K562 (cell line): Measurements from ENCODE around the gene DTD1. TPM values are rescaled to one million over a fixed set of nuclear protein-coding genes. Genes with fewer than 3 reads are reported as not detected.

Experiments used
- ATAC-seq: fragments of 200-7000 bp; cut with Tn5 transposase; 3 replicates; pipeline ENCODE4 v1.9.1; 2020; ENCODE audit warnings: moderate library complexity
- BruUV-seq: library from RNA; stranded (reverse); fragments of 400-500 nt; replicated peaks from 2 replicates; lab custom pipeline; 2021; lab: Mats Ljungman, UMichigan
- CTCF ChIA-PET: fragments of 300-600 bp; formaldehyde crosslinking; extraction: SDS; loops from one replicate; lab custom pipeline; 2021; ENCODE audit warnings: low intra/inter-chr PET ratio; lab: Yijun Ruan, JAX
- POLR2A ChIA-PET: fragments of 300-600, 350-650 bp; sonication (Branson Sonifier 250); formaldehyde crosslinking; extraction: SDS; loops from one replicate; lab custom pipeline; 2021; ENCODE audit warnings: antibody characterized with exemption, inconsistent platforms; lab: Yijun Ruan, JAX
- DNase-seq, 4 experiments: peaks; one replicate each; pipeline versions ENCODE4 v3.0.0 to v3.0.0-alpha.2; 2011 to 2018; ENCODE audit warnings: low spot score in 3 of 4, mixed read lengths in 3 of 4; ENCODE audit errors: extremely low read depth in 1 of 4
- FAIRE-seq: peaks from 2 replicates; lab custom pipeline; 2011; peaks lifted over from hg19 to GRCh38; lab: Jason Lieb, UNC
- H2AFZ ChIP-seq: 2 replicates; pipeline ENCODE4 v1.6.0; 2011; ENCODE audit warnings: low read depth, low read length, control low read depth, inconsistent platforms
- H3K27ac ChIP-seq: fragments of 200-600 bp; 3 replicates; pipeline ENCODE4 v1.8.0; 2011; ENCODE audit warnings: low read depth, mild to moderate bottlenecking, control low read depth, inconsistent platforms, low read length, moderate library complexity, mixed read lengths; ENCODE audit errors: extremely low read depth
- H3K27me3 ChIP-seq, 2 experiments: fragments of 300-600 bp in 1 of 2; 2 replicates in 1 of 2; 3 replicates in 1 of 2; pipeline versions ENCODE4 v1.6.0 to v1.8.0; 2011; ENCODE audit warnings: inconsistent platforms in 2 of 2, low read length in 2 of 2, mild to moderate bottlenecking in 1 of 2, mixed read lengths in 1 of 2, moderate library complexity in 1 of 2; ENCODE audit not compliant: control insufficient read depth in 2 of 2, insufficient read depth in 2 of 2
- H3K36me3 ChIP-seq: fragments of 300-600 bp; 3 replicates; pipeline ENCODE4 v1.8.0; 2011; ENCODE audit warnings: mild to moderate bottlenecking, low read length, inconsistent platforms; ENCODE audit not compliant: control insufficient read depth, insufficient read depth
- H3K4me1 ChIP-seq, 2 experiments: fragments of 200-600 bp in 1 of 2; replicated peaks in 1 of 2; 2 replicates in 1 of 2; 3 replicates in 1 of 2; pipeline versions ENCODE4 v1.5.1 to v1.8.0; 2011; ENCODE audit warnings: inconsistent platforms in 2 of 2, low read length in 2 of 2, mild to moderate bottlenecking in 1 of 2, mixed read lengths in 1 of 2, moderate library complexity in 1 of 2; ENCODE audit not compliant: control insufficient read depth in 2 of 2, insufficient read depth in 2 of 2
- H3K4me2 ChIP-seq: 2 replicates; pipeline ENCODE4 v1.6.1; 2011; ENCODE audit warnings: low read length, control low read depth, inconsistent platforms, mixed read lengths; ENCODE audit not compliant: insufficient read depth
- H3K4me3 ChIP-seq: fragments of 200-600 bp; sonication (generic), shearing (Covaris generic); 2 replicates; pipeline ENCODE4 v1.5.1; 2016; ENCODE audit warnings: control low read depth, inconsistent platforms
- H3K79me2 ChIP-seq: fragments of 200-600 bp; 3 replicates; pipeline ENCODE4 v1.8.0; 2011; ENCODE audit warnings: low read length, inconsistent platforms; ENCODE audit not compliant: control insufficient read depth, insufficient read depth
- H3K9ac ChIP-seq, 2 experiments: 2 replicates each; pipeline versions ENCODE4 v1.6.0 to v1.6.1; 2011; ENCODE audit warnings: low read depth in 2 of 2, low read length in 2 of 2, control low read depth in 1 of 2, inconsistent platforms in 1 of 2, mild to moderate bottlenecking in 1 of 2, mixed read lengths in 1 of 2; ENCODE audit not compliant: insufficient read depth in 1 of 2
- H3K9me1 ChIP-seq: one replicate; pipeline ENCODE4 v1.6.0; 2011; ENCODE audit warnings: inconsistent platforms, mild to moderate bottlenecking, low read length, moderate library complexity; ENCODE audit not compliant: control insufficient read depth, insufficient read depth
- H3K9me3 ChIP-seq: replicated peaks from 2 replicates; pipeline ENCODE4 v1.5.1; 2011; ENCODE audit warnings: low read depth, low read length, inconsistent platforms; ENCODE audit not compliant: control insufficient read depth, insufficient read depth
- H4K20me1 ChIP-seq: replicated peaks from 2 replicates; pipeline ENCODE4 v1.6.1; 2011; ENCODE audit warnings: low read length, inconsistent platforms, mixed read lengths; ENCODE audit not compliant: control insufficient read depth, insufficient read depth
- PHTF2 ChIP-seq: fragments of 250-450 bp; sonication (Bioruptor Pico); IDR thresholded peaks from 2 replicates; pipeline ENCODE4 v1.5.0; 2021; ENCODE audit warnings: mild to moderate bottlenecking
- USF1 ChIP-seq: sonication (generic); formaldehyde crosslinking; IDR thresholded peaks from 2 replicates; pipeline ENCODE4 v1.9.0; 2022; ENCODE audit warnings: mild to moderate bottlenecking, missing genetic modification reagents
- WGBS: fragments of 100-300 bp; shearing (Covaris generic); methylation state at CpG from one replicate; pipeline ENCODE4 v1.1.6; 2016; ENCODE audit warnings: low coverage, mixed read lengths; ENCODE audit not compliant: insufficient coverage; ENCODE audit errors: missing lambda C conversion rate; 5-methylcytosine and 5-hydroxymethylcytosine counted together
- in situ Hi-C: fragments of 300-500 bp; cut with MboI; formaldehyde crosslinking; loops from 4 replicates; pipeline ENCODE4 v1.15.0; 2018; ENCODE audit warnings: inconsistent platforms, mixed read lengths
- intact Hi-C: fragments of 100-400 bp; cut with micrococcal nuclease; formaldehyde crosslinking; loops from 2 replicates; pipeline ENCODE4 v1.14.2; 2022
- polyA plus RNA-seq, 8 experiments: library from polyadenylated mRNA; depleted of rRNA in 4 of 8; stranded (reverse) in 5 of 8; unstranded in 3 of 8; fragments of >200 nt; fragmentation: Nextera tagmentation in 2 of 8; fragmentation: Illumina TruSeq in 1 of 8; extraction: Ambion mirVana in 2 of 8; extraction: Trizol in 1 of 8; gene quantifications; 2 replicates each; pipeline versions ENCODE4 v1.2.1 to v1.2.3, GENCODE V29; 2011 to 2014; ENCODE audit warnings: inconsistent platforms in 1 of 8, missing spikeins in 1 of 8
- total RNA-seq, 7 experiments: library from RNA; depleted of rRNA in 6 of 7; stranded (reverse); fragments of >200 nt in 6 of 7; fragmentation: Illumina TruSeq in 2 of 7; extraction: Trizol in 2 of 7; gene quantifications; 2 replicates each; pipeline versions ENCODE4 v1.2.1 to v1.2.3, GENCODE V29; 2011 to 2021; ENCODE audit warnings: low replicate concordance in 1 of 7
- TF ChIP-seq, protein P1 (sequence below), 3 experiments: IDR thresholded peaks in 2 of 3; conservative IDR thresholded peaks in 1 of 3; 2 replicates each; pipeline ENCODE4 v1.5.1; 2011 to 2012; ENCODE audit warnings: low read length in 3 of 3, mild to moderate bottlenecking in 3 of 3, control low read depth in 2 of 3, improper control_type of control experiment in 1 of 3, inconsistent platforms in 1 of 3, low read depth in 1 of 3, mixed read lengths in 1 of 3, moderate library complexity in 1 of 3; ENCODE audit not compliant: insufficient read depth in 2 of 3

DTD1 gene
- total and polyA plus RNA-seq, 9 of the 15 experiments (the other 6 are each of a cell fraction or from before 2014, with no cell fraction given) = 5.7 to 28.6 (median 26.8) TPM

DNA sequence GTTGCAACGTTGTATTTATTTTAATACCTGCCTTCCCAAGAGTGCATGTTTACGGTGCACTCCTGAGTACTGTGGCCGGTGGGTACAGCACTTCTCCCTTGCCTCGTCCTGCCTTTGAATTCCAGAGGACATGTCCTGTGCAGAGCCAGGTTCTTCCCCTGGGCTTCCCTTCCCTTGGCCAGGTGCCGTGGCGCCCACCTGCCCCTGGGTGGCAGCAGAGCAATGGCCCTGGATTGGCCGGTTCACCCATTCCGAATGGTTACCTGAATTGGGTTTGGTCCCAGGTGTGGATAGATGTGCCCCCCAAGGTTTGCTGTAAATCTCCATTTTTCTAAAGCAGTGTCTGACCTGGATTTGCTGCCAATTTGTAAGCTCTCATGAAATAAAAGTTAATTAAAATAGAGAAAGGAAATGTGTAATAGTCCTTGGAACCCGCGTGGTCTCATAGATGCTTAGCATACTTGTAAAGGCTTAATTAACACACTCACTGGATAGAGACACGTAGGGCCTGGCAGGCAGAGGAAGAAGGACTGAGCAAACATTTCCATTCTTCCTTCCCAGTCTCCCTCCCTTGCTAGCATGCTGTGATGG, 40.6 kb downstream of the DTD1 start:
- intact Hi-C loops = no loop called here
- no peaks in the 10 kb centered on the region for H3K9me1 ChIP-seq
- ChIA-PET POLR2A (no interaction called here), CTCF (no interaction called here)
- DNase-seq (peak in 3 of 4 experiments; percentile 3 to 17 (median 11)), ATAC-seq (no peak), FAIRE-seq (no peak)
- no peaks in the 10 kb centered on the region for H3K79me2 ChIP-seq
- TF ChIP-seq USF1 (no peak), PHTF2 (no peak)
- TF ChIP-seq, protein P1, sequence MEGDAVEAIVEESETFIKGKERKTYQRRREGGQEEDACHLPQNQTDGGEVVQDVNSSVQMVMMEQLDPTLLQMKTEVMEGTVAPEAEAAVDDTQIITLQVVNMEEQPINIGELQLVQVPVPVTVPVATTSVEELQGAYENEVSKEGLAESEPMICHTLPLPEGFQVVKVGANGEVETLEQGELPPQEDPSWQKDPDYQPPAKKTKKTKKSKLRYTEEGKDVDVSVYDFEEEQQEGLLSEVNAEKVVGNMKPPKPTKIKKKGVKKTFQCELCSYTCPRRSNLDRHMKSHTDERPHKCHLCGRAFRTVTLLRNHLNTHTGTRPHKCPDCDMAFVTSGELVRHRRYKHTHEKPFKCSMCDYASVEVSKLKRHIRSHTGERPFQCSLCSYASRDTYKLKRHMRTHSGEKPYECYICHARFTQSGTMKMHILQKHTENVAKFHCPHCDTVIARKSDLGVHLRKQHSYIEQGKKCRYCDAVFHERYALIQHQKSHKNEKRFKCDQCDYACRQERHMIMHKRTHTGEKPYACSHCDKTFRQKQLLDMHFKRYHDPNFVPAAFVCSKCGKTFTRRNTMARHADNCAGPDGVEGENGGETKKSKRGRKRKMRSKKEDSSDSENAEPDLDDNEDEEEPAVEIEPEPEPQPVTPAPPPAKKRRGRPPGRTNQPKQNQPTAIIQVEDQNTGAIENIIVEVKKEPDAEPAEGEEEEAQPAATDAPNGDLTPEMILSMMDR (IDR thresholded peaks at IDR 0.05 in 2 of 3, conservative IDR thresholded peaks at IDR 0.05 in 1 of 3; ENCODE audit: insufficient read depth in 2 of 3, low read depth in 1 of 3, low read length in 3 of 3) = peak; percentile 15 to 49 (median 40); a peak in 2 of 6 replicates
- H3K9me3 ChIP-seq = no peaks in the 10 kb centered on the region
- H3K9ac ChIP-seq = no peak overlapping the region
- no peak overlapping the region for H2AFZ ChIP-seq
- H4K20me1 ChIP-seq = no peaks in the 10 kb centered on the region; the same call in 1 of the 2 replicates
- H3K4me3 ChIP-seq = no peak overlapping the region
- no peak overlapping the region for H3K27ac ChIP-seq
- WGBS = 62% methylated on average over 9 of the region's 11 CpGs
- H3K27me3 ChIP-seq = no peaks in the 10 kb centered on the region
- H3K36me3 ChIP-seq = no peaks in the 10 kb centered on the region
- peaks cover 2 to 9% of the 10 kb centered on the region in 2 experiments; a peak in 2 of 5 replicates for H3K4me1 ChIP-seq
- BruUV-seq = no TSS peak
- no peak overlapping the region for H3K4me2 ChIP-seq
- in situ Hi-C loops = no loop called here
